ENCODE data around the gene CCDC6.
"Not testable (repeated sequence)": the region's sequence is repeated elsewhere in the genome, so short reads cannot be mapped to it uniquely, and the experiment has no call there.

CCDC6 gene

DNA sequence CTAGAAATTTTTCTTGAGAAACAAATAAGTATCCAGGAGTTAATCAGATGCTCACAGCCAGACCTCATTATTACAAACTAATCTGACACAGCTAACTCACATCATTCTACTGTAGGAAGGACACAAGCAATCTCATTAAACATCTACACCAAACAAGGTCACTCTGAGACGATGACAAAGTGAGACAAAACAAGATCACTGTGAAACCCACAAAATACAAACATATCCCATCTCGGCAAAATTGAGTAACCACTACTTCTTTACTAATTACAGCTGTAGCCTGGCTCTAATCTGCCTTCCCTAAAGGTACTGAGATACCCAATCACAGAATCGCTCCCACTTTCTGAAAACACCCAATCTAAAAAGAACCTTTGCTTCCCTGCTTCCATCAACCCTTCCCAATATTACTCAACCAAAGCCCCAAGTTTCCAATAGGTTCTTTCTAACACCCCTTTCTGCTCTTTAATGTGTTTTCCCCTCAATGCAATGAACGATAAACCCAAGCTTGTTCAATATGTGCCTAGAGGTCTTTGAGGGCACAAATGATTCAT, 26.9 kb downstream of the CCDC6 start:
- no peak for DNase-seq

DNA sequence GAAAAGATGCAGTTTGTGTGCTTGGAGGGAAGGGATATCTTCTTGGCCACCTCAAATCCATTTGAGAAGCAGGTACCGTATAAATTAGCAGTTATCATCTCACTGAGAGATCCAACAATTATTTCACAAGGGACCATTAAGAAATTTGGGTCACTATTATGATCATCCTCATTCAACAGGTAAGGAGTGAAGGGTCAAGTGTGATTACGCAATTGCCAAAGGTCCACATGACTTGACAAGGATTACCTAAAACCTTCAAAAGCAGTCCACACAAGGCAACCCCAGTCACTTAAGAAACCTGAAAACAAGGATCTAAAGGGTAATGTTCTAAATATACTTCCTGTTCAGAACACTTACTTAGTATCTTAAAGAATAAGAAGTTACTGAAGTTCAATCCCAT, 27.4 kb downstream of the CCDC6 start:
- no peak for DNase-seq

DNA sequence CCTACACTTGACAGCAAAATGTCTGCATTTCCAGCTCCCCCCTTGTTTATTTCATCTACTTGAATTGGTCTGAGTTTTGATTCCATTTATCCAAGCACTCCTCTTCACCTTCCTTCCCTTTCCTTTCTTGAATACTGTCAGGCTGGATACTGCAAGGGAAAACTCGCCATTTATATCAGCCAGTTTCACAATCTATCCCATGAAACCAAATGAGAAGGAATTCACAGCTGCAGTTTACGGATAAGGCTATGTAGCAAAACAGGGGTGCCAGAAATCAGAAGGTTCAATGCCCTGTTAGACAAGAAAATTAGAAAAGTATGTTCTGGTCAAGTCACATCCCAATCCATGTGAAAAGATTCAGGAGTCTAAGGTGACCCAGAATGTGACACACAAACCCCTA, 28.1 kb downstream of the CCDC6 start:
- no peak for DNase-seq

DNA sequence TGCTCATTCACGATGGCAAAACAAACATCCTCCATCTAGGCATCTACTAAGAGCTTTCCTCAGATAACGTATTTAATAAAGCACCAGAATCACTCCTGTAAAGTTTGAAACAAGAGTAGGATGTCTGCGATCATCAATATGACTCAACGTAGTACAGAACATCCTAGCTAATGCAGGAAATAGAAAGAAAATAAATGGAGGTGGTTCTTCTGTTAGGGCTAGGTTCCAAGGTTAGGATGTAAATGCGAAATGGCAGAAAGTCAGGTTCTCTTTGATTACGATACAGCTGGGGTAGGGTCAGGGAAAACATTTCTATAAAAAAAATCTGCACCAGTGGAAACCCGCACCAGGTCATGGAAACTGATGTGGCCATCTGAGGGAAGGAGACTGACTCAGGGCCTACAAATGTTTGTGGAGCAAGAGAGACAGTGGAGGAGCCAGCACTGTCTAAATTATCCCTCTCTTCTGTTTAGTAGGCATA, 29.1 kb downstream of the CCDC6 start:
- no peak for DNase-seq

DNA sequence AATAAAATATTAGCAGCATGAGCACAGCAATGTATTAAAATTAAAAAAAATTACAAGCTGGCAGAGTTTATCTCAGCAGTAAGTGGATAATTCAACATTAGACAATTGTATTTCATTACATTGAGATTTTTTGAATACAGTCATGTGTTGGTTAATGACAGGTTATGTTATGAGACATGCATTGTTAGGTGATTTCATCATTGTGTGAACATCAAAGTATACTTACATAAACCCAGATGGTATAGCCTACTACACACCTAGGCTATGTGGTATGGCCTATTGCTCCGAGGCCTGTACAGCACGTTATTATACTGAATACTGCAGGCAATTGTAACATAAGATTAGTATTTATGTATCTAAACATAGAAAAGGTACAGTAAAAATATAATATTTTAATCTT, 29.7 kb downstream of the CCDC6 start:
- no peak for DNase-seq

DNA sequence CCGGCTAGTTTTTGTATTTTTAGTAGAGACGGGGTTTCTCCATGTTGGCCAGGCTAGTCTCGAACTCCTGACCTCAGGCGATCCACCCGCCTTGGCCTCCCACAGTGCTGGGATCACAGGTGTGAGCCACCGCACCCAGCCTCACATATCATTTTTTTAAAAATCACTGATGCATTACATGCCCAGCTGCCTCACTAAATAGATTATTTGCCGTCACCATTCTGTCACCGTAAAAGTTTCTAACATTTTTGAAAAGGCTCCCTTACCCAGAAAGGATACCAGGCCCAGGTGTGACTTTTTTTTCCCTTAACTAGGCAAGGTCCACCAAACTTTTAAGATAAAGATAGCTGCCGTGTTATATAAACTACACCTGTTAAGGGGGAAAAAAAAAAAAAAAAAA, 30.1 kb downstream of the CCDC6 start:
- not testable (repeated sequence) for DNase-seq

DNA sequence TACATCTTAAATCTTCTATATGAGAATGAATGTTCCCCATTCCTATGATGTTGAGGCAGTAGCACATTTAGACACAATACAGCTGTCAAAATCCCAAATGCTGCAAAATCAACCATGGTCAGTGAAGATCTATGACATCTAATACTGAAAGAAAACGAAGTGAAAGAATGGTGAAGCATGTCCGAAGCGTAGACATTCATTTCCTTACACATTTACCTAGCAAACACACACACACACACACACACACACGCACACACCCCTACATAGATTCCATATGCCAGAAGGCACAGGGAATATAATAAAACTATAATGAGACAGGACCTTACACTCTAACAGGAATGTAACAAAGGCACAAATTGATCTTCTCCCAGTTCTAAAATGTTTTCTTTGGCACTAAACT, 32.5 kb downstream of the CCDC6 start:
- no peak for DNase-seq

DNA sequence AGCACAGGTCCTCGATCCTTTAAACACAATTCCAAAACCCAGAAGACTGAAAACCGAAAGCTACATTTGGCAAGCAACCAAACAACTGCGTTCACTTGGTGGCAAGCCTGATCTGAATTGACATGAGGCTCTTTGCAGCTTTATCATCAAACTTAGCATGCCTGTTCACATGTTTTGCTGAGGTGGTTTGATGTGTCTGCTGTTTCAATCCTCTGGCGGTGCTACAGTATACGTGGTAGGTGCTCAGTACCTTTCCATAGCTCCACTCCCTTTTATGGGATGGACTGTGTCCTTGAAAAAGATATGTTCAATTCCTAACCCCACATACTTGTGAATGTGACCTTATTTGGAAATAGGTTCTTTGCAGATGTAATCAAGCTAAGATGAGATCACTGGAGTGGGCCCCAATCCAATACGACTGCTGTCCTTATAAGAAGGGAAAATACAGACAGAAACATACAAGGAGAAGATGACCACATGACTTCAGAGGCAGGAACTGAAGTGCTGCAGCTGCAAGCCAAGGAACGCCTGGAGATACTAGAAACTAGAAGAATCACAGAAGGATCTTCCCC, 33.4 kb downstream of the CCDC6 start:
- no peak for DNase-seq

DNA sequence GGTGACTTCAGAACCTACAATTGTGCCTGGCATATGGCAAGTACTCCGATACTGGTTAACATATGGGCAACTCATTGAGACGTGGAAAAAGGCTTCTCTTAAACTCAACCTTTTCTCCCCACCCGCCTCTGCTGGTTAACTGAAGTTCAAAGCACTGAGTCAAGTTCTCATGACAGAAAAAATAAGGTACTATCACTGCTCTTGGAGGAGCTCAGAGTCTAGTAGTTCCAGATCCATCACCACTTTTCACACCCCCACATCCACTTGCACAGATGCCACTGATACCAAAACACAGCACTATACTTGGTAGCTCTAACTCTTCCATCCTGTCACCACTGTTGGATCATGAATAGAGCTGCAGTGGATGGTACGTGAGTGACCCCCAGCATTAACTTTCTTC, 36.2 kb downstream of the CCDC6 start:
- no peak for DNase-seq

DNA sequence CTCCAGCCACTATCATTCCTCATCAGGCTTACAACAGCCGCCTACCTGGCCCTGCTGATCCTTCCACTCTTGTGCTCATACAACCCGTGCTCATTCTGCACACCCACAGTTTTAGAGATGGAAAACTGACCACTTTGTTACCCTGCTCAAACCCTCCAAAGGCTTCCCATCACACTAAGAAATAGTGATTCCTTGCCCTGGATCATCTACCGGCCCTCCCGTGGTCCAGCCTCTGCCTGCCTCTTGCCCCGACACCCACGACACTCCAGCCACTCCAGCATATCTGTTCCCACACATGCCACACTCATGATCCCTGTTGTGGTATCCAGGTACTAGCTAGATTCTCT, 36.8 kb downstream of the CCDC6 start:
- no peak for DNase-seq

DNA sequence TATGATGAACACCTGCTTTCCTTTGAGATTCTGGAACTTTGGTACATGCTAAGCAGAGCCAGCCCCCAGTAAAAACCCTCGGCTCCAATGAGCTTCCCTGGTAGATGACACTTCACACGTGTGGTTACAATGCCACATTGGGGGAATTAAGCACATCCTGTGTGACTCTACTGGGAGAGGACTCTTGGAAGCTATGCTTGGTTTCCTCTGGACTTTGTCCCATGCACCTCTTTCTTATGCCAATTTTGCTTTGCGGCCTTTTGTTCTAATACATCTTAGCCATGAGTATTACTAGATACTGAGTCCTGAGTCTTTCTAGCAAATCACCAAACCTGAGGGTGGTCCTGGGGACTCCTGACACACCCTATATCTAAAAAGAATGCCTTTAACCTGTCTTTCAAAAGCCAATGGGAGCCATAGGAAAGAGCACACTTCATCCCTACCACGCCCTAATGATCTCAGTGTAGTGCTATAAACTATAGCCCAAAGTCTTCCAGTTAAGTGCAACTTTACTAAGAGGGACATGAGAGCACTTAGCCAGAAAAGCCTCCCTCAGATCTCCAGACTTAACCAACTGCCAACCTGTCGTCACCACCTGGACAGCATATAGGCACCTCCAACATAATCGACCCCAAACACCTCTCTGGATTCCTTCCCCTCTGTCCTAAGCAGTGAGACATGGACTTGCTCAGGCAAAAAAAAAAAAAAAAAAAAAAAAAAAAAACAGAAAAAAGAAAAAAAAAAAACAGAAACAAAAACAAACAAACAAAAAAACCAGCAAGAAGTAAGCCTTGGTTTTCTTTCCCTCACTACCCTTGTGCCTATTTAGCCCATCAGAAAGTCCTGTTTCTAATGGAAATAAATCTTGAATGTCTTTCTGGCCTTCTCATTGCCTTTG, 37.4 kb downstream of the CCDC6 start:
- no peak for DNase-seq

DNA sequence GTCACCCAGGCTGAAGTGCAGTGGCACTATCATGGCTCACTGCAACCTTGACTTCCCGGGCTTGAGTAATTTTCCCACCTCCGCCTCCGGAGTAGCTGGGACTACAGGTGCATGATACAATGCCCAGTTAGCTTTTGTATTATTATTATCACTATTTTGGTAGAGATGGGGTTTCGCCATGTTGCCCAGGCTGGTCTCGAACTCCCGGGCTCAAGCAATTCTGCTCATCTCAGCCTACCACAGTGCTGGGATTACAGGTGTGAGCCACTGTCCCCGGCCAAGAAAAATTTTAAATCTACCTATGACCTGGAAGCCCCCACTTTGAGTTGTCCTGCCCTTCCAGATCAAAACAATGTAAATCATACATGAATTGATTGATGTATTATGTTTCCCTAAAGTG, 38.8 kb downstream of the CCDC6 start:
- no peak for DNase-seq

DNA sequence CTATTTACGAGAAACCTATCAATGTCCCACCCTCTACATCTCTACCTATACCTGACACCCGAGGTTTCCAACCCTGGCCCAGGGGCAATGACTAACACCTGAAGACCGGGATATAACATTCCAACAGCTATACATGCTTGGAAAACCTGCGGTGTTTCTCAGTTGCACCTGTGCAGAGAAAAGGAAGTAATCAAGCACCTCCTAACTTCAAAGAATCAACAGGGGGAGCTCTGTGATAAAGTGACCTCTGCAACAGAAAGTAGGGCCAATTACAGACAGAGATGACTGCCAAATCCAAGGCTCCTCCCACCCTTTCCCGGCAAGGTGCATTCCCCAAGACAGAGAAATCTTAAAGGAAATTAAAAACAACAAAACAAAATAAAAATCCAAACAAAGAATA, 41.3 kb downstream of the CCDC6 start:
- peak; percentile 16 for DNase-seq

DNA sequence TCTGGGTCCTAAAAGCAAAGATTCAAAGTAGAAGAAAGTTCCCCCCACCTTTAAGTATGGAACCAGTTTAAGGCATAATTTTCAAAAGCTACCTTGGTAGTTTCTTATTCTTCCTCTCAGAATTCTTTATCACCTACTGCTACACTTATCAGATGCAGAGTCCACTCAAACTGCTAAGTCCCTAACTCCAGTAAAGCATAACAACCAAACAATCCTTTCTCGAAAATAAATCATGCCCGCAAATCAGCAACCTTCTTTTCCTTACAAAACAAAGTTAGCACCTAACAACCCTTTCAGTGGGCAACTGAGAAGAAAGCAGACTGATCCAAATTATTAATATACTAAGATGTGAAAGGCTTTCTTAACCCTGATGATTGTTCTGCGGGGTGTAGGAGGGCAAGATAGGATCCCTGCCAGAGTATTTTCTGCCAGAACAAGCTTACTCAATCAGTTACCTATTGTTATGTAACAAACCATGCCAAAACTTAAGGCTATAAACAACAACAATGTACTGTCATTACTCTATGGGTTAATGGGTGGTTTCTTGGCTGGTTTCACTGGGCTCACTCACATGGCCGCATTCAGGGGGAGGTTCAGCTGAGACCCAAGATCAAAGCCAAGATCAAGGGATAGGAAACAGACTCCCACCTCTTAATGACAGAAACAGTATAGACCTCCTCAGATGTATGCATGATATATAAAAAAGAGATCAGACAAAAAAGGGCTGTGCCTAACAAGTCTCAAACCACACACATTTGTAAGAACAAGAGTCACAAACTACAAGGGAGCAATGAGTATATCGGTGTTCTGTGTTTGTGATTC, 42.0 kb downstream of the CCDC6 start:
- no peak for DNase-seq

DNA sequence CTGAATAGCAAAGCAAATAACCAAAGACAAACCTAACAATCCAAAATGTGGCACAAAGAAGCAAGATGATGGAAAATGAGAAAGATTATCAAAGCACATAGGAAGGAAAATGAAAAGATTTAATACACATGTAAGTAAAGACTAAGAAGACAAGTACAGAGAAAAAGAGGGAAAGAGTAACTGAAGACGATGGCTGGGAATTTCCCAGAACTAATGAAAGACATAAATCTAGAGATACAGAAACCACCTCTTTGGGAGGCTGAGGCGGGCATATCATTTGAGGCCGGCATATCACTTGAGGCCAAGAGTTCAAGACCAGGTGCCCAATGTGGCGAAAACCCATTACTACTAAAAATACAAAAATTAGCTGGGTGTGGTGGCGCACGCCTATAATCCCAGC, 46.8 kb downstream of the CCDC6 start:
- DNase-seq = no peak

DNA sequence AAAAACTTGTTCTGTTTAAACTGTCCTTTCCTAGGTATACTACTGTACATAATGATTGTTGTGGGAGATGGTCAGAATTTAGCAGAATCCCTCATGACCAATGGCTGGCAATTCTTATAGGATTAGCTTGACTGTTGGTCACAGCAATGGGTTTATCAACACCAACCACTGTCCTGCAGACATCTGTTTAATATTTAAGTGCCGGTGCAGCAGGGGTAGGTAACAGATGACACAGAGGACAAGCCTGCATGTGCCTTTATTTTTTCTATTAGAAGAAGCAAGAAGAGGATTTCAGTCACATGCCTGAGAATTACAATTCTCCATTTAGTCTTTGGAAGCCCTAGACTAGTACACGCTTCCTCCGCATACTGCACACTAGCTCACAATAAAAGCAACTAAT, 48.4 kb downstream of the CCDC6 start:
- DNase-seq = no peak

DNA sequence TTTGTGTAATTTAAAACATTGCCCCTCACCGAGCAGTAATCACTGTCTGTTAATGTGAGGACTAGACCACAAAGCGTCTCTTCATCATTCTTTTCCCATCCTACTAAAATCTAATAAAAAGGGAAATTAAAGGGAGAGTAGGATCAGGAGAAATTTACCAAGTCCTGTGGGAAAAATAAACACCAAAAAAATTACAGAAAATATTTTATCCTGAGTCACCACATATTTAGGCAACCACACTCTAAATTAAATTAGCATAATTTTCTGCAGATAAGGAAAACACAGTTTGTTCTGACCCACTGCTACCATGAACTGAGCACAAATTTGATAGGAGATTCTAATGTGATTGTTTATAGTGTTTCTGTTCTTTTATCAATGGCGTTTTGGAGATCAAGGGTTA, 49.3 kb downstream of the CCDC6 start:
- no peak for DNase-seq

DNA sequence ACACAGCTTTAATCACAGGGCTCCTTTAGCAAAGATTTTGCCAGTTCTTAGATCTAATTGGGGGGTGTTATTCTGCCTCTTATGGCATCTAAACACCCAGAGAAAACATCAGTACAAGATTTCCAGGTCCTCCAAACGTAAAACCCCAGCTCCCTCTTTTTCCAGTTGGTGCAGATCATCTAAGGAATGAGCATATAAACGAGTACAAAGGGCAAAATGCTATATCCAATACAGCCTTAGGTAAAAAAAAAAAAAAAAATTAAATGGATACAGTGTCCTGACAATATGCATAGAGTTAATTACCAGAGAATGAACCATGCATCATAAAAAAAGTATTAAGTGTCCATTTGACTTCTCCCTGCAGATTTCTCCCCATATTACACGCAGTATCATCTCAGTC, 50.3 kb downstream of the CCDC6 start:
- DNase-seq = no peak

DNA sequence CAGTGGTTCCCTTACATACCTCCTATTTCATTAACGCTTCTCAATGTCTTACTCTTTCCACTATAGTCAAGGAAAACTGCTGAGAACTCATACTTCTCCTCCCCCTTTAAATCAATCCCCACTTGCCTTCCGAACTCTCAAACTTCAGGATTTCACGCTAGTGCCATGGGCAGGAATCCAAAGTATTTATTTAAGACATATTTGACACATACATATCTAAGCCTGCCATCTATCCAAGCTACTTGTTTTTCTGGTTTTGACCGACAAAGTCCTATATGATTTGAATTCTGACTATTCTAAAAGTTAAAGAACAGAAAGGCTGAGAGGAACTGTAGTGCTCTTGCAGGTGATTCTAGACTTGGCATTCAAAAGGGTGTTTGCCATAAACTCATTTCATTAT, 51.8 kb downstream of the CCDC6 start:
- DNase-seq = no peak

DNA sequence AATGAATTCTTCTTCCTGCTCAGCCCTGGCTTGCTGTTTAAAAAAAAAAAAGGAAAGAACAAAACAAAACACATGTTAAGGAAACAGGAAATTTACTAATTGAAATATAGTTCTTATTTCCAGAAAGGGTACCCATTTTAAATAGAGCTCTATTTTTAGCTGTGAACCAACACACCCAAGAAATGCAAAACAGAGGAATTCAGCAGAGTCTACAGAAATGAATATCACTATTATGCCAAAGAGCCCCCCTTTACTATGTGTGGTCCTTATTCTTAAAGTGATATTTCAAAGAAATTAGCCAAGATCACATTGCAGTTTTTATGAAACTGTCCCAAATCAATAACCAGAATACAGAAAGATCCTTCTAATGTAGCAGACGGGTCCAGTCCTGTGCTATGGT, 53.7 kb downstream of the CCDC6 start:
- DNase-seq = no peak

DNA sequence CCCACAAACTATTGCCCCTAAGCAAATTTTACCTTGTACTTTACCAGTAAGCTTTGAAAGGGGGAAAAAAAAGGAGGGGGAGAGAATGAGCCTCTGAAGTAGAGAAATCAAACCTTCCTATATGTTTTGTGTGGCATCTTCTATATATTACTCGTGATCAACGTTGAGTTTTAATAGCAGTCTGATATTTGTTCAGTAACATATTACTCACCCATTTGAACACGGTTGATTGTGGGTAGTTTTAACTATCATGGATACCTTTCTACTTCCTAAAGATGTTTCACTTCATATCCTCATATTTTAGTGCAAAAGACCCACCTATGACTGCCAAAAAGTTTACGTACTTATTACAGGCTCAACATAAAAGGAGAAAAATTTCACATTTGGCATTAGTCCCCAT, 54.5 kb downstream of the CCDC6 start:
- DNase-seq = no peak

DNA sequence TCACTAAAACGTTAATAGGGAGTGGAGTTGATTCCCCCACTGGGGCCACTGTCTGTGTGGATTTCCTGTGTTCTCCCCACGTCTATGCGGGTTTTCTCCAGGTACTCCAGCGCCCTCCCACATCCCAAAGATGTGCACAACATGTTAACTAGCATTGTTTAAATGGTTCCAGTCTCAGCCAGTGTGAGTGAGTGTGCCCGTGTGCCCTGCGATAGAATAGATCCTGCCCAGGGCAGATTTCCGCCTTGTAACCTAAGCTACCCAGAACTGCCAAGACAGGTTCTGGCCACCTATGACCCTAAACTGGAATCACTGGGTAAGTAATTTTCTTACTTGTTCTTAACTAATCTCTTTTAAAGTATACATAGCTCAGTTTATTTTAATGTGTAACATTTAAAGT, 58.5 kb downstream of the CCDC6 start:
- DNase-seq = no peak

DNA sequence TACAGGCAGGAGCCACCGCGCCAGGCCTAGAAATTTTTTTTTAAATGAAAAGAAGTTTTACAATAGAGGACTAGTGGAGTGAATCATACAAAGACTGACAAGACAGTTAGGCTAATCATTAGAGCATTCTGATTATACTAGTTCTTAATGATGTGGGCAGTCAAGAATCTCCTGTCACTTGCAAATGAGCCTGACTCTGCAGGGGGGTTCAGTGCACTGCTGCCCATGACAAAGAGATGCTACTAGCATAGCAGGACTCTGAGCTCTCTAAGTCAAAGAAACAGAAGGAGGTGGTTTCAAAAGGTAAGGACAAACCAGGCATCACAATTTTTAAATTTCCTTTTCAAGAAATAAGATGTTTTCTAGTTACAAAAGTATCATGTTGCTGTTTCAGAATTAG, 59.0 kb downstream of the CCDC6 start:
- no peak for DNase-seq

DNA sequence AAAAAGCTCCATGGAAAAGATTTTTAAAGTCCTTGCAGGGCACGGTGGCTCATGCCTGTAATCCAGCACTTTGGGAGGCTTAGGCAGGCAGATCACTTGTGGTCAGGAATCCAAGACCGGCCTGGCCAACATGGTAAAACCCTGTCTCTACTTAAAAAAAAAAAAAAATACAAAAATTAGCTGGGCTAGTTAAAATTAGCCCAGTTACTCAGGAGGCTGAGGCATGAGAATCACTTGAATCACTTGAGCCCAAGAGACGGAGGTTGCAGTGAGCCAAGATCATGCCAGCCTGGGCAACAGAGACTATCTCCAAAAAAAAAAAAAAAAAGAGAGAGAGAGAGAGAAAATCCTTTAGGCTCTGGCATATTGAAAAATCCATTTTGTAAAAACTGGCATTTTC, 61.9 kb downstream of the CCDC6 start:
- DNase-seq = no peak

Data from CD4-positive, alpha-beta T cell treated with Interleukin-17A for 4 hours (primary cell).